ENCODE measurements around the gene ZNF778. TPM values are rescaled to one million over a fixed set of nuclear protein-coding genes. Genes with fewer than 3 reads are reported as not detected.

The ZNF778 gene
- total and polyA plus RNA-seq, 2 of the 13 experiments (the other 11 are each of a cell fraction or from before 2014, with no cell fraction given) = 3.8 to 7.2 TPM

GRCh38 chr16:89198417-89199240 is 18.9 kb upstream of the ZNF778 start (continued):
- TF ChIP-seq BCL3 (CRISPR knock-in tag; IDR thresholded peaks at IDR 0.05) = no peak
- TF ChIP-seq ZNF225 (CRISPR knock-in tag; IDR thresholded peaks at IDR 0.05) = no peak; the same call in 1 of the 2 replicates
- TF ChIP-seq CEBPZ (IDR thresholded peaks at IDR 0.05; ENCODE audit: low read length) = no peak
- TF ChIP-seq CENPBD1 (CRISPR knock-in tag; IDR thresholded peaks at IDR 0.05; ENCODE audit: borderline replicate concordance, low read depth) = no peak
- no peak for TF ChIP-seq SMYD3 (CRISPR knock-in tag; IDR thresholded peaks at IDR 0.05)
- TF ChIP-seq ISL2 (CRISPR knock-in tag; IDR thresholded peaks at IDR 0.05) = no peak
- TF ChIP-seq U2AF1 (optimal IDR thresholded peaks at IDR 0.05; ENCODE audit: low read depth, low read length) = no peak
- TF ChIP-seq BRD4 (CRISPR knock-in tag; IDR thresholded peaks at IDR 0.05) = no peak; the same call in 1 of the 2 replicates
- no peak for TF ChIP-seq MEIS1 (CRISPR knock-in tag; IDR thresholded peaks at IDR 0.05; ENCODE audit: borderline replicate concordance)
- TF ChIP-seq ZNF780A (CRISPR knock-in tag; IDR thresholded peaks at IDR 0.05) = no peak
- no peak for TF ChIP-seq HNRNPK (IDR thresholded peaks at IDR 0.05; ENCODE audit: low read depth, low read length, poor library complexity, severe bottlenecking)
- TF ChIP-seq GABPA (IDR thresholded peaks at IDR 0.05; ENCODE audit: low read depth, low read length) = no peak
- TF ChIP-seq GABPA (CRISPR knock-in tag; IDR thresholded peaks at IDR 0.05; ENCODE audit: low read depth) = no peak
- no peak for TF ChIP-seq EED (CRISPR knock-in tag; IDR thresholded peaks at IDR 0.05)
- no peak for TF ChIP-seq KMT2A (CRISPR knock-in tag; IDR thresholded peaks at IDR 0.05)
- peak; percentile 24 for TF ChIP-seq PRPF4 (IDR thresholded peaks at IDR 0.05; ENCODE audit: low read depth, low read length, poor library complexity, severe bottlenecking)
- TF ChIP-seq UBTF (CRISPR knock-in tag; IDR thresholded peaks at IDR 0.05) = no peak

All from HepG2 (cell line).